ENCODE results near the gene AUTS2.
A peak's percentile ranks its signal among the peaks of the same experiment; 100 is the strongest.

AUTS2 gene

GRCh38 chr7:70047384-70047783 lies 449.1 kb downstream of the AUTS2 start:
- DNase-seq = no peak

DNA sequence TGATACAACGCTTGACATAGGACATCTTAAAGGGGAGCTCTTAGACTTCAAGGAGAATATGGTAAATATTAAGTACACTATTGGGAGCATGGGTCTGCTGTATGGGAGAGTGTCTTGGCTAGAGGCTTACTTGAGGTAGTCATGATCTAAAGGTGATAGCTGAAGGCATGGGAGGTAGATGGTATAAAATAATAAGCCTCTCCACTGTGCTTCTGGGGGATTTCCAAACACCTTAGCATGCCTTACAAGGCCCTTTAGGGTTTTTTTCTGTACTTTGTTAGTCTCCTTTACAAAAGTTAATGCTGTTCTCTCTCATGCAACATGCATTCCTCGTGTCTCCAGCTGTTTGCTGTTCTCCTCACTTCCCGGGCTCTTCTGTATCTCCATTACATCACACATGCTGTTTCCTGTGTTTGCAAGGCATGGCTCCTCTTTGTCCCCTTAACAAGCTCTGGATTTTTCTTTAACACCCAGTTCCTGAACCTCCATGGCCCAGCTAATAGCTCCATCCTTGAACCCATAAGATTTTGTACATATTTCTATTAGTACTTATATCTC lies 449.7 kb downstream of the AUTS2 start:
- no peak for DNase-seq

GRCh38 chr7:70051726-70052125 lies 453.5 kb downstream of the AUTS2 start:
- DNase-seq = no peak

- no peak for DNase-seq
These were observed 454.4 kb downstream of the AUTS2 start for GRCh38 chr7:70052691-70053090.

DNA sequence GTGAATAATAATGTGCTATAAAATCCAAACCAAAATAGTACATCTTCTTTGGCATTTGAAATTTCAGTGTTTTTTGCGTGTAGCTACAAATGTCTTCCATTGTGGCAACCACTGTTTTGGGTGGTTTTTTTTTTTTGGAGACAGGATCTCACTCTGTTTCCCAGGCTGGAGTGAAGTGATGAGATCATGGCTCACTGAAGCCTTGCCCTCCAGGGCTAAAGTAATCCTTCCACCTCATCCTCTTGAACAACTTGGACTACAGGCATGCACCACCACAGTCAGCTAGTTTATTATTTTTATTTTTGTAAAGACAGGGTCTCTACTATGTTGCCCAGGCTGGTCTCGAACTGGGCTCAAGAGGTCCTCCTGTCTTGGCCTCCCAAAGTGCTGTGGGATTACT lies 455.1 kb downstream of the AUTS2 start:
- no peak for DNase-seq

- no peak for DNase-seq
These were observed 455.7 kb downstream of the AUTS2 start for GRCh38 chr7:70053989-70054388.

DNA sequence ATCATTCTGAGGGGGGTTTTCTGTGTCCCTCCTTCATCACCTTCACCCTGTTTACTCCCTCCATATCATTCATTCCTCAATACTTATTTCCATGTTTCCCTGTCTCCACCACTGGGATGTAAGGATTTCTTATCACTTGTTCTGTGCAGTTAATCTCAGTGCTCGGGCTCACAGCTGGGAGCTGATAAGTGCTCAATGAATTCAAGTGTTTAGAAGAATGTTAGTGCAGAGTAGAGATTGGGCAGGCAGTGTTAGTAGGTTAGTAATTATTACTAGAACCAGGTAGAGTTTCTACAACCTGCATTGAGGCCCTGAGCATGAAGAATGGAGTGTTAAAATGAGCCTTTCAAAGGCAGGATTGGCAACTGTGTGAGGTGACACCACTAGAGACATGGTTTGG lies 458.1 kb downstream of the AUTS2 start:
- no peak for DNase-seq

DNA sequence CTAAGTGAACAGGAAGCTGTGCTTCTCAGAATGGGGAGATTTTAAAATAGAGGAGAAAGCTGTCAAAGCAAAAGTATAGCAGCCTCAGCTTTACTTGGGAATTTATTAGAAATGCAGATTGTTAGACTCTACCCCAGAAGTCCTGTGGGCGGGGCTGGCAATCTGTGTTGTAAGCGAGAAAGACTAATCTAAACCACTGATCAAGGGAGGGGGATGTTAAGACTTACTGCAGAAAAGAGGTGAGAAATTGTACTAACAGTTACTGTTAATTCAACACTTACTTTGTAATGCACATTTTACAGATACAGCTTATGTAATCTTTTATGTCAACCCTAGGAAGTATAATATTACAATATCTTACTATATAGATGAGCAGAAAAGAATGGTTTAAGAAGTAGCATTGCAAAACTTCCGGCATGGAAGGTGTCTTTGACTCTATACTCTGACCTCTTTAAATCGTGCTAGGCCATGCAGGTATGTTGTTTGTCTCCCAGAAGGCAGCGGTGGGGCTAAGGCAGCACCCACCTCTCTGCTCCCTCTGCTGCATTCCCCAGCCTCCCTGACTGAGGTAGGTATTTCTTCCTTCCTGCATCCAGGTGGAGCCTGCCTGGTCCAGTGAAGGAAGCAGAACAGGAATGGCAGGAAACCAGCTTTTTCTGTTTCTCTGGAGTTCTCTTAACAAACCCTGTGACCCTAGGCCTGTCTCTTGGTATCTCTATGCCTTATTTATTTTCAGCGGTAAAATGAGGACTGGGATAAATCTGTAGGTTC lies 462.2 kb downstream of the AUTS2 start:
- DNase-seq = no peak

- DNase-seq = no peak
These were observed 465.1 kb downstream of the AUTS2 start for GRCh38 chr7:70063371-70063770.

GRCh38 chr7:70063927-70064326 lies 465.7 kb downstream of the AUTS2 start:
- no peak for DNase-seq

- DNase-seq = no peak
These were observed 468.6 kb downstream of the AUTS2 start for GRCh38 chr7:70066844-70067243.

- DNase-seq = no peak
These were observed 470.3 kb downstream of the AUTS2 start for GRCh38 chr7:70068531-70068930.

DNA sequence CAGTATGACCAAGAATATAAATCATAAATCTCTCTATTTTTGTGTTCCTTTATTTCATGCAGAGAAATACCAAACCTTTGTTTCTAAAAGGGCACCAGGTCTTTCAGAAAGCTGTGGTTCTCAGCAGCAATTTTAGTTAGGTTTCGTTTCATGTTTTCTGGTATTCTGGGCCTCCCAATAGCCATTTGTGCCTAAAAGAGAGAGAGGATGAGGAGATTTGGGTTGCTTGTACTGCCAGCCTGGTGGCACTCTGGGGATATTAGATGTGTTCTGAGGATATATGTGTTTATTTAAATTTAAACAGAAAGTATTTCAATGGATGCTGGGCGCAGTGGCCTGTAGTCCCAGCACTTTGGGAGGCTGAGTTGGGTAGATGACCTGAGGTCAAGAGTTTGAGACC lies 471.7 kb downstream of the AUTS2 start:
- no peak for DNase-seq

DNA sequence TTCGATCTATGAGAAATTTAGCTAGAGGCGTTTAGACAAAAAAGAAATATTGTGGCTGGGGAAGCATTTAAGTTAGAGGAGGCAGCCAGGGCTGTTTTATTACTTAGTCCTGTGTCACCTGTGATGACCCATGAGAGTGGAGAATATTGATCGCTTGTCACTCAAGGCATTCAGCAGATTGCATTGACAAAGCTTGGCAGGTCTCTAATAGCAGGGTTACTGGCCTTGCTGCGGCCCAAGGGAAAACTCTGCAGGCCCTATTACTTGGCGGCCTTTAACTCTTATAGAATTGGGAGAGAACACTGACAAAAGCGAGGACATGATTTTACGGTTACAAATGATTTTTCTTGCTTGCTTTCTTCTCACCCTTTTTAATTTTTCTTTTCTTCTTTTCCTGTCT lies 473.5 kb downstream of the AUTS2 start:
- no peak for DNase-seq

DNA sequence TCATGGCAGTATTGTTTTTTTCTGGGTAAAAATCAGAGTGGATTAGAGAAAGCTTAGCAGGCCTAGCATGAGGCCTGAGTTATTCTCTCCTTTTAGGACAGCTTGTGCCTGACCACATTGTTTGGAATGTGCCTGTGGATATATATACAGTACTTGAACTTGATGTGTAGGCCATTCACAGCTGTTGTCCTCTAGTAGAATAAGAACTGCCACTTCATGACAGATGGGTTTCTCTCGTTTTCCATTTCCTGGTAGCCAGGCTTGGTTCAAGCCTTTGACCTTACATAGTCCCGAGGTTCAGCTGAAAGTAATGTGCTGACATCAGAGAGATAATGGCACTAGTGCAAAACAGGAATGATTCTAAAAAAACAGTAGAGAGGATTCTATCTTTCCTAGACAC lies 473.9 kb downstream of the AUTS2 start:
- DNase-seq = peak; percentile 28

- no peak for DNase-seq
These were observed 478.1 kb downstream of the AUTS2 start for GRCh38 chr7:70076325-70076724.

DNA sequence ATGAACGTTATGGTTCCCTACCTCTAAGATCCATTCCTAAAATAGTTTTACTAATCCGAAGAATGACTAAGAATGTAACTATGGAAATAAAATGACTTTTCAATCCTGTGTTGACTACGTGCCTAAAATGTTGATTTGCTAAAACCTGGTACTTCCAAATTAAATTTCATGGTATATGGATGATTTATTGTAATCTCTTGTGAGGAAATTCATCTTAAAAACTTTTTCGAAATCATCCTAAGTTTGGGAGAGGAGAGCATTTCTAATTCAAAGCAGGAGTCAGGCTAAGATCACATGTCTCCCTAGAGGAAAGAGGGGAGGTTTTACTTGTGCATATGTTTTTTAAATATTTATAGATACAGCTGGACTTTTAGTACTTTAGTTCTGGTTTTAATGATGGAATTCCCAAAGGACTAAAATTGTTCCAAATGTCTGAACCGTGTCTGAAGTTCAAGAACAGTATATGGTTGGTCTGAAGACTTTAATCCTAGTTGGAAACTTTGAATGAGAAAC lies 483.9 kb downstream of the AUTS2 start:
- DNase-seq = no peak

- no peak for DNase-seq
These were observed 493.1 kb downstream of the AUTS2 start for GRCh38 chr7:70091362-70091761.

GRCh38 chr7:70092314-70093204 lies 494.3 kb downstream of the AUTS2 start:
- DNase-seq = peak; percentile 94

DNA sequence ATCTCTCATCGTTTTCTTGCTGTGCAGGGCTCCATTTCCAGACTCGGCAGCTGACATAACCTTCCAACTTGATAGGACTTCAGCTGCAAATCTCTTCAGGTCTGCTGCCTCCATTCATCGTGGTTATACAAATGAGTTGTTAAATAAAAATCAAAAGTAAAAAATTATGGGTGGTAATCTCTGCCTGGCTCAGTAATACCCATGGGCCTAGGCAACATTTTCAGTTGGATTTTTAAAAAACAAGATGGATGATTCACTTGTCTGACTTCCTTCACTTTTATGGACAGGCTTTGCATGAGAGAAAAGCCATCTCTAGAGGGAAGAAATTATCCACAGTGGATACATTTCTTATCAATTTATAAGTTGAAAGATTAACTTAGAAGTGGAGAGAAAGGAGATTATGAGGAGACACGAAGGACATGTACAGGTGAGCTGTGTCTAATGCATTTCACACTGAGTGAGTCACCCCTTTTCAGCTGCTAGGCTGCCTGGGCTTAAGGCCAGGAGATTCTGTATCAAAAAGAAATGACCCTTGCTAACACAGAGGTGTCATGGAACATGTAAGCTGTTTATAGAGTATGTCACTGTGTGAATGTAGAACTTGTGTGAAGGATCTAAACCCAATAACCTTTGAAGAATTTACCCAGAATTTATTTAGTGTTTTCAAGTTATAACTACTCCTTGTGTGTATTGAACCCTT lies 495.1 kb downstream of the AUTS2 start:
- DNase-seq = peak; percentile 52

GRCh38 chr7:70094831-70095230 lies 496.6 kb downstream of the AUTS2 start:
- DNase-seq = no peak

- DNase-seq = no peak
These were observed 499.4 kb downstream of the AUTS2 start for GRCh38 chr7:70097645-70098044.

- DNase-seq = no peak
These were observed 499.9 kb downstream of the AUTS2 start for GRCh38 chr7:70098133-70098561.
